ENCODE data around the gene ZBTB17. TPM values are rescaled to one million over a fixed set of nuclear protein-coding genes. Genes with fewer than 3 reads are reported as not detected.

ZBTB17 gene
- total and polyA plus RNA-seq, 2 experiments from 2014 or later = 21.9 to 26.6 TPM

- Mint-ChIP-seq H3K36me3 (ENCODE audit: low read depth) (no peaks in the 10 kb centered on the region), H3K4me1 (peaks cover 44% of the 10 kb centered on the region), H3K4me3 (no peak overlapping the region), H3K9me3 (no peaks in the 10 kb centered on the region), H3K27ac (0 out of 2 replicates have a peak overlapping the region, but pooled peaks have one; percentile 75), H3K27me3 (ENCODE audit: insufficient read depth, low read depth, poor library complexity) (peaks cover 29% of the 10 kb centered on the region)
- Histone ChIP-seq H3K4me1 (ENCODE audit: insufficient read depth) (peaks cover 19% of the 10 kb centered on the region; the same call in 1 of the 2 replicates), H2AFZ (no peak overlapping the region), H3K36me3 (ENCODE audit: insufficient read depth) (no peaks in the 10 kb centered on the region), H3K27me3 (ENCODE audit: insufficient read depth) (no peaks in the 10 kb centered on the region), H3K79me2 (replicated peaks; ENCODE audit: insufficient read depth) (no peaks in the 10 kb centered on the region), H4K20me1 (replicated peaks; ENCODE audit: insufficient read depth) (no peaks in the 10 kb centered on the region), H3K27ac (ENCODE audit: low read depth) (no peak overlapping the region), H3K4me3 (no peak overlapping the region), H3F3A (replicated peaks; ENCODE audit: low read depth) (no peaks in the 10 kb centered on the region), H3K9me2 (ENCODE audit: insufficient read depth) (no peaks in the 10 kb centered on the region), H3K4me2 (no peak overlapping the region)
- no peak for TF ChIP-seq STAT1 (IDR thresholded peaks at IDR 0.05; ENCODE audit: unreplicated experiment)
- no peak for TF ChIP-seq POLR2AphosphoS5 (IDR thresholded peaks at IDR 0.05; ENCODE audit: low read depth)
- no peak for TF ChIP-seq NANOG (IDR thresholded peaks at IDR 0.05; ENCODE audit: borderline replicate concordance)
- no peak for TF ChIP-seq REST (IDR thresholded peaks at IDR 0.05; ENCODE audit: unreplicated experiment)
- TF ChIP-seq EZH2phosphoT487 (IDR thresholded peaks at IDR 0.05; ENCODE audit: unreplicated experiment) = no peak
- TF ChIP-seq ZNF331 (CRISPR knock-in tag; IDR thresholded peaks at IDR 0.05; ENCODE audit: low read depth) = no peak
- no peak for TF ChIP-seq ZNF114 (CRISPR knock-in tag; IDR thresholded peaks at IDR 0.05)
- ATAC-seq (no peak), DNase-seq (ENCODE audit: low spot score) (no peak)
Observed at GRCh38 chr1:16019644-16020277, 43.9 kb upstream of the ZBTB17 start.

GRCh38 chr1:16018749-16019643 lies 43.1 kb upstream of the ZBTB17 start:
- Mint-ChIP-seq H3K4me3 (no peak overlapping the region), H3K9me3 (no peaks in the 10 kb centered on the region), H3K27me3 (ENCODE audit: insufficient read depth, low read depth, poor library complexity) (peaks cover 27% of the 10 kb centered on the region), H3K27ac (peak overlapping the region; percentile 75; the same call in 1 of the 2 replicates), H3K36me3 (ENCODE audit: low read depth) (no peaks in the 10 kb centered on the region), H3K4me1 (peaks cover 52% of the 10 kb centered on the region)
- Histone ChIP-seq H2AFZ (no peak overlapping the region), H3K27me3 (ENCODE audit: insufficient read depth) (no peaks in the 10 kb centered on the region), H3K27ac (ENCODE audit: low read depth) (no peak overlapping the region), H3F3A (replicated peaks; ENCODE audit: low read depth) (no peaks in the 10 kb centered on the region), H3K4me3 (no peak overlapping the region), H4K20me1 (replicated peaks; ENCODE audit: insufficient read depth) (no peaks in the 10 kb centered on the region), H3K4me1 (ENCODE audit: insufficient read depth) (peaks cover 25% of the 10 kb centered on the region), H3K79me2 (replicated peaks; ENCODE audit: insufficient read depth) (no peaks in the 10 kb centered on the region), H3K36me3 (ENCODE audit: insufficient read depth) (no peaks in the 10 kb centered on the region), H3K9me2 (ENCODE audit: insufficient read depth) (no peaks in the 10 kb centered on the region), H3K4me2 (no peak overlapping the region)
- ATAC-seq (no peak), DNase-seq (ENCODE audit: low spot score) (no peak)
- TF ChIP-seq JUNB (IDR thresholded peaks at IDR 0.05; ENCODE audit: unreplicated experiment) = no peak
- TF ChIP-seq CTCF (conservative IDR thresholded peaks at IDR 0.05; ENCODE audit: low read depth in 2 of 2) = no peak
- TF ChIP-seq ZNF331 (CRISPR knock-in tag; IDR thresholded peaks at IDR 0.05; ENCODE audit: low read depth) = no peak
- no peak for TF ChIP-seq POLR2AphosphoS5 (IDR thresholded peaks at IDR 0.05; ENCODE audit: low read depth)
- no peak for TF ChIP-seq NANOG (IDR thresholded peaks at IDR 0.05; ENCODE audit: borderline replicate concordance)
- no peak for TF ChIP-seq STAT1 (IDR thresholded peaks at IDR 0.05; ENCODE audit: unreplicated experiment)

All from GM23338 (cell line).